ENCODE results near the gene THAP11. TPM values are rescaled to one million over a fixed set of nuclear protein-coding genes. Genes with fewer than 3 reads are reported as not detected.
A peak's percentile ranks its signal among the peaks of the same experiment; 100 is the strongest.

Gene THAP11
- total and polyA plus RNA-seq, 2 of the 13 experiments (the other 11 are each of a cell fraction or from before 2014, with no cell fraction given): 44.2 to 53.4 TPM

DNA sequence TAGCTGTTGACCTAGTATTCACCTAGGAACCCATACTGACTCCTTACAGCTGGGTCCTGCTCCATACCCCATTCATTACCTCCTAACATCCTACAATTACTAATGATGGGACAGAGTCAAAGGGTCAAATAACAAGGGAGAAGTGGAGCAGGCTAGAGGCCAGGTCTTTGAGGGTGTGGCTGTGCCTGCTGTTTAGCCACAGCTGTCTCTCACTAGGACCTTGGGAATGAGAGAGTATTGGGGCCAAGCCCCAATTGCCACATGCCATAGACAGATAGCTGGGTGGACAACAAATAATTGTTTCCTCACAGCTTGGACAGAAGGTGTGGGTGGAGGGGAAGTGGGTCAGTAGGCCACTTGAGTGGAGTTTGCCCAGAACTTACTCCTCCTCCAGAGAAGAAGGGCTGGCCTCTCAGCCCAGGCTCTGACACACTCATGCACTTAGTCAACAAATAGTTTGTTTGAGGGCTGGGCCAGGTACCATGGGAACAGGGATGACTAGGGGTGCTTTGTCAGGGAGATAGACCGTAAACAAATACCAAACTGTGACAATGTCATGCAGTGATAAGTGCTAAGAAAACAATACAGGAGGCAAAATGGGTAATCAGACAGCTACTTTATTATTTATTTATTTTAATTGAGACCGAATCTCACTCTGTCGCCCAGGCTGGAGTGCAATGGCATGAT, 15.6 kb downstream of the THAP11 start (continued):
- TF ChIP-seq, protein P1, sequence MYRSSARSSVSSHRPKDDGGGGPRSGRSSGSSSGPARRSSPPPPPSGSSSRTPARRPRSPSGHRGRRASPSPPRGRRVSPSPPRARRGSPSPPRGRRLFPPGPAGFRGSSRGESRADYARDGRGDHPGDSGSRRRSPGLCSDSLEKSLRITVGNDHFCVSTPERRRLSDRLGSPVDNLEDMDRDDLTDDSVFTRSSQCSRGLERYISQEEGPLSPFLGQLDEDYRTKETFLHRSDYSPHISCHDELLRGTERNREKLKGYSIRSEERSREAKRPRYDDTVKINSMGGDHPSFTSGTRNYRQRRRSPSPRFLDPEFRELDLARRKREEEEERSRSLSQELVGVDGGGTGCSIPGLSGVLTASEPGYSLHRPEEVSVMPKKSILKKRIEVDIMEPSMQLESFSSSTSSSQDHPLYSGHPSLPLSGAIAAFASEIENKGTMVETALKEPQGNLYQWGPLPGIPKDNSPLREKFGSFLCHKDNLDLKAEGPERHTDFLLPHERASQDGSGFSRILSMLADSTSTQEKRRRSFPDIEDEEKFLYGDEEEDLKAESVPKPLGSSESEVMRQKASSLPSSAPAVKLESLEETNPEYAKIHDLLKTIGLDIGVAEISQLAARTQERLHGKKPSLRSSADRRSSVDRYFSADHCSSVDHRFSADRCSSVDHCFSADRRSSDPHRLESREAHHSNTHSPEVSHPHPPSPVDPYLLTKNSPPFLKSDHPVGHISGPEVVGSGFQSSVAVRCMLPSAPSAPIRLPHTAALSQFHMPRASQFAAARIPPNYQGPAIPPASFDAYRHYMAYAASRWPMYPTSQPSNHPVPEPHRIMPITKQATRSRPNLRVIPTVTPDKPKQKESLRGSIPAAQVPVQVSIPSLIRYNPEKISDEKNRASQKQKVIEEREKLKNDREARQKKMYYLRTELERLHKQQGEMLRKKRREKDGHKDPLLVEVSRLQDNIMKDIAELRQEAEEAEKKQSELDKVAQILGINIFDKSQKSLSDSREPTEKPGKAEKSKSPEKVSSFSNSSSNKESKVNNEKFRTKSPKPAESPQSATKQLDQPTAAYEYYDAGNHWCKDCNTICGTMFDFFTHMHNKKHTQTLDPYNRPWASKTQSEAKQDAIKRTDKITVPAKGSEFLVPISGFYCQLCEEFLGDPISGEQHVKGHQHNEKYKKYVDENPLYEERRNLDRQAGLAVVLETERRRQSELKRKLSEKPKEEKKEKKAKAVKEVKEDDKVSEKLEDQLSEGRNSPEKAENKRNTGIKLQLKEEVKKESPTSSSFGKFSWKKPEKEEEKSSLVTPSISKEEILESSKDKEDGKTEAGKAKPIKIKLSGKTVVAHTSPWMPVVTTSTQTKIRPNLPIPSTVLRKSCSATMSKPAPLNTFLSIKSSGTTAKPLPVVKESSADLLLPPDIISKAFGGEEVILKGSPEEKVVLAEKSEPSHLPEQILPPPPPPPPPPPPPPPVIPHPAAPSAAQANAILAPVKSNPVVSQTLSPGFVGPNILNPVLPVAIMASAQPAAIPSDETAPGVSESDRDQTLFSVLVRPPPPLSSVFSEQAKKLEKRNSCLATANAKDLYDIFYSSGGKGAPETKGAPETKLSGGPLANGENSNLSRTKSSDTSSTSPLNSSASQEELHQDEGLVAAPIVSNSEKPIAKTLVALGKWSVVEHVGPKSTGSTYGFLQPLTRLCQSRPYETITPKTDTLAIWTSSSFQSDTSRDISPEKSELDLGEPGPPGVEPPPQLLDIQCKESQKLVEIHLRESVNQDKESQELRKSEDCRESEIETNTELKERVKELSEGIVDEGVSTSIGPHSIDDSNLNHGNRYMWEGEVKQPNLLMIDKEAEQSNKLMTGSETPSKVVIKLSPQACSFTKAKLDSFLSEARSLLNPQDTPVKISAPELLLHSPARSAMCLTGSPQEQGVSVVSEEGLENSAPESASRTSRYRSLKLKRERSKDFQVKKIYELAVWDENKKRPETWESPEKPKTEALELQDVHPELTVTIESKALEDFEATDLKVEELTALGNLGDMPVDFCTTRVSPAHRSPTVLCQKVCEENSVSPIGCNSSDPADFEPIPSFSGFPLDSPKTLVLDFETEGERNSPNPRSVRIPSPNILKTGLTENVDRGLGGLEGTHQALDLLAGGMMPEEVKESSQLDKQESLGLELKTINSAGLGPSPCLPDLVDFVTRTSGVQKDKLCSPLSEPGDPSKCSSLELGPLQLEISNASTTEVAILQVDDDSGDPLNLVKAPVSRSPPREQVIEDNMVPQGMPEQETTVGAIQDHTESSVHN (CRISPR knock-in tag; IDR thresholded peaks at IDR 0.05): no peak
- peak; percentile 47; the same call in 1 of the 2 replicates for TF ChIP-seq ZNF547 (CRISPR knock-in tag; IDR thresholded peaks at IDR 0.05)
- TF ChIP-seq NR2F1 (CRISPR knock-in tag; IDR thresholded peaks at IDR 0.05): peak; percentile 22 to 73; a peak in 2 of 4 replicates
- 0 out of 2 replicates have a peak, but pooled peaks have one; percentile 24 for TF ChIP-seq ZNF335 (CRISPR knock-in tag; IDR thresholded peaks at IDR 0.05)
- TF ChIP-seq, protein P2, sequence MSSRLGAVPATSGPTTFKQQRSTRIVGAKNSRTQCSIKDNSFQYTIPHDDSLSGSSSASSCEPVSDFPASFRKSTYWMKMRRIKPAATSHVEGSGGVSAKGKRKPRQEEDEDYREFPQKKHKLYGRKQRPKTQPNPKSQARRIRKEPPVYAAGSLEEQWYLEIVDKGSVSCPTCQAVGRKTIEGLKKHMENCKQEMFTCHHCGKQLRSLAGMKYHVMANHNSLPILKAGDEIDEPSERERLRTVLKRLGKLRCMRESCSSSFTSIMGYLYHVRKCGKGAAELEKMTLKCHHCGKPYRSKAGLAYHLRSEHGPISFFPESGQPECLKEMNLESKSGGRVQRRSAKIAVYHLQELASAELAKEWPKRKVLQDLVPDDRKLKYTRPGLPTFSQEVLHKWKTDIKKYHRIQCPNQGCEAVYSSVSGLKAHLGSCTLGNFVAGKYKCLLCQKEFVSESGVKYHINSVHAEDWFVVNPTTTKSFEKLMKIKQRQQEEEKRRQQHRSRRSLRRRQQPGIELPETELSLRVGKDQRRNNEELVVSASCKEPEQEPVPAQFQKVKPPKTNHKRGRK (CRISPR knock-in tag; IDR thresholded peaks at IDR 0.05): no peak
- TF ChIP-seq, protein P3, sequence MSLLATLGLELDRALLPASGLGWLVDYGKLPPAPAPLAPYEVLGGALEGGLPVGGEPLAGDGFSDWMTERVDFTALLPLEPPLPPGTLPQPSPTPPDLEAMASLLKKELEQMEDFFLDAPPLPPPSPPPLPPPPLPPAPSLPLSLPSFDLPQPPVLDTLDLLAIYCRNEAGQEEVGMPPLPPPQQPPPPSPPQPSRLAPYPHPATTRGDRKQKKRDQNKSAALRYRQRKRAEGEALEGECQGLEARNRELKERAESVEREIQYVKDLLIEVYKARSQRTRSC (CRISPR knock-in tag; IDR thresholded peaks at IDR 0.05; ENCODE audit: low read depth): no peak
- TF ChIP-seq ZNF598 (CRISPR knock-in tag; IDR thresholded peaks at IDR 0.05; ENCODE audit: borderline replicate concordance): no peak
- TF ChIP-seq, protein P4, sequence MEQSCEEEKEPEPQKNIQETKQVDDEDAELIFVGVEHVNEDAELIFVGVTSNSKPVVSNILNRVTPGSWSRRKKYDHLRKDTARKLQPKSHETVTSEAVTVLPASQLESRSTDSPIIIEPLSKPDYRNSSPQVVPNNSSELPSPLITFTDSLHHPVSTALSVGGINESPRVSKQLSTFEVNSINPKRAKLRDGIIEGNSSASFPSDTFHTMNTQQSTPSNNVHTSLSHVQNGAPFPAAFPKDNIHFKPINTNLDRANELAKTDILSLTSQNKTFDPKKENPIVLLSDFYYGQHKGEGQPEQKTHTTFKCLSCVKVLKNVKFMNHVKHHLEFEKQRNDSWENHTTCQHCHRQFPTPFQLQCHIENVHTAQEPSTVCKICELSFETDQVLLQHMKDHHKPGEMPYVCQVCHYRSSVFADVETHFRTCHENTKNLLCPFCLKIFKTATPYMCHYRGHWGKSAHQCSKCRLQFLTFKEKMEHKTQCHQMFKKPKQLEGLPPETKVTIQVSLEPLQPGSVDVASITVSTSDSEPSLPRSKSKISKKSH (CRISPR knock-in tag; IDR thresholded peaks at IDR 0.05; ENCODE audit: borderline replicate concordance): no peak
- TF ChIP-seq ZNF883 (CRISPR knock-in tag; IDR thresholded peaks at IDR 0.05; ENCODE audit: not compliant biosample characterization): no peak
- TF ChIP-seq, protein P5, sequence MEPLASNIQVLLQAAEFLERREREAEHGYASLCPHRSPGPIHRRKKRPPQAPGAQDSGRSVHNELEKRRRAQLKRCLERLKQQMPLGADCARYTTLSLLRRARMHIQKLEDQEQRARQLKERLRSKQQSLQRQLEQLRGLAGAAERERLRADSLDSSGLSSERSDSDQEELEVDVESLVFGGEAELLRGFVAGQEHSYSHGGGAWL (CRISPR knock-in tag; IDR thresholded peaks at IDR 0.05): no peak
- TF ChIP-seq SP2 (CRISPR knock-in tag; IDR thresholded peaks at IDR 0.05): no peak
- TF ChIP-seq, protein P6, sequence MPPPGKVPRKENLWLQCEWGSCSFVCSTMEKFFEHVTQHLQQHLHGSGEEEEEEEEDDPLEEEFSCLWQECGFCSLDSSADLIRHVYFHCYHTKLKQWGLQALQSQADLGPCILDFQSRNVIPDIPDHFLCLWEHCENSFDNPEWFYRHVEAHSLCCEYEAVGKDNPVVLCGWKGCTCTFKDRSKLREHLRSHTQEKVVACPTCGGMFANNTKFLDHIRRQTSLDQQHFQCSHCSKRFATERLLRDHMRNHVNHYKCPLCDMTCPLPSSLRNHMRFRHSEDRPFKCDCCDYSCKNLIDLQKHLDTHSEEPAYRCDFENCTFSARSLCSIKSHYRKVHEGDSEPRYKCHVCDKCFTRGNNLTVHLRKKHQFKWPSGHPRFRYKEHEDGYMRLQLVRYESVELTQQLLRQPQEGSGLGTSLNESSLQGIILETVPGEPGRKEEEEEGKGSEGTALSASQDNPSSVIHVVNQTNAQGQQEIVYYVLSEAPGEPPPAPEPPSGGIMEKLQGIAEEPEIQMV (CRISPR knock-in tag; IDR thresholded peaks at IDR 0.05; ENCODE audit: low read depth): no peak
- TF ChIP-seq ZNF160 (CRISPR knock-in tag; IDR thresholded peaks at IDR 0.05): no peak

All from HepG2 (cell line).